C4-2B (cell line): ENCODE data around the gene TRAF3.

ENCODE experiments used
- CTCF ChIP-seq: fragments of 450-650 bp; conservative IDR thresholded peaks from 2 replicates; pipeline ENCODE4 v1.5.1; 2017; ENCODE audit warnings: mild to moderate bottlenecking
- ZFX ChIP-seq: fragments of 450-650 bp; IDR thresholded peaks from 2 replicates; pipeline ENCODE4 v1.6.1; 2017

- no peak for TF ChIP-seq CTCF
- no peak for TF ChIP-seq ZFX
Observed at GRCh38 chr14:102817318-102817717, 40.1 kb downstream of the TRAF3 start.
